GM12878 (cell line): ENCODE results near the gene PEAR1. TPM values are rescaled to one million over a fixed set of nuclear protein-coding genes. Genes with fewer than 3 reads are reported as not detected.

Experiments
- ATAC-seq: fragments of 200-7000 bp; cut with Tn5 transposase; 3 replicates; pipeline ENCODE4 v1.9.1; 2020; ENCODE audit warnings: mild to moderate bottlenecking, moderate library complexity
- BruUV-seq: library from RNA; stranded (reverse); fragments of 400-500 nt; replicated peaks from 2 replicates; lab custom pipeline; 2021; lab: Mats Ljungman, UMichigan
- CTCF ChIA-PET: fragments of 300-600 bp; sonication (Branson Sonifier 250); formaldehyde crosslinking; extraction: SDS; loops from one replicate; lab custom pipeline; 2021; ENCODE audit warnings: inconsistent platforms; lab: Yijun Ruan, JAX
- POLR2A ChIA-PET: fragments of 350-600 bp; formaldehyde crosslinking; extraction: SDS; loops from one replicate; lab custom pipeline; 2021; ENCODE audit warnings: inconsistent platforms; lab: Charles Lee
- RAD21 ChIA-PET: fragments of 300-600 bp; sonication (Branson Sonifier 250); formaldehyde crosslinking; loops from one replicate; lab custom pipeline; 2023; ENCODE audit warnings: antibody characterized with exemption; ENCODE audit not compliant: unreplicated experiment; lab: Charles Lee
- SMC1A ChIA-PET: fragments of 300-600 bp; sonication (Branson Sonifier 250); formaldehyde crosslinking; loops from one replicate; lab custom pipeline; 2023; ENCODE audit not compliant: unreplicated experiment, uncharacterized antibody; lab: Charles Lee
- DNase-seq: peaks from one replicate; pipeline ENCODE4 v3.0.0-alpha.2; 2011; ENCODE audit warnings: low read depth, low spot score
- FAIRE-seq: peaks from 3 replicates; lab custom pipeline; 2011; peaks lifted over from hg19 to GRCh38; lab: Jason Lieb, UNC
- H2AFZ ChIP-seq: 2 replicates; pipeline ENCODE4 v1.6.0; 2011; ENCODE audit warnings: low read depth, low read length, control low read depth; ENCODE audit not compliant: control insufficient read depth
- H3K27ac ChIP-seq: 2 replicates; pipeline ENCODE4 v1.5.1; 2011; ENCODE audit warnings: control low read depth; ENCODE audit not compliant: control insufficient read depth, insufficient read depth
- H3K27me3 ChIP-seq, 2 experiments: replicated peaks in 1 of 2; 2 replicates each; pipeline versions ENCODE4 v1.6.0 to v1.6.1; 2011; ENCODE audit warnings: low read length in 1 of 2; ENCODE audit not compliant: control insufficient read depth in 2 of 2, insufficient read depth in 2 of 2
- H3K36me3 ChIP-seq, 2 experiments: 2 replicates each; pipeline ENCODE4 v1.5.1; 2011; ENCODE audit warnings: low read length in 1 of 2; ENCODE audit not compliant: control insufficient read depth in 2 of 2, insufficient read depth in 2 of 2
- H3K4me1 ChIP-seq: 2 replicates; pipeline ENCODE4 v1.6.1; 2011; ENCODE audit warnings: mild to moderate bottlenecking, low read length, moderate library complexity, mixed read lengths; ENCODE audit not compliant: control insufficient read depth, insufficient read depth
- H3K4me2 ChIP-seq: 2 replicates; pipeline ENCODE4 v1.6.0; 2011; ENCODE audit warnings: control low read depth; ENCODE audit not compliant: control insufficient read depth, insufficient read depth
- H3K4me3 ChIP-seq: fragments of 200-600 bp; sonication (generic); 2 replicates; pipeline ENCODE4 v1.5.1; 2016
- H3K79me2 ChIP-seq: 2 replicates; pipeline ENCODE4 v1.6.0; 2011; ENCODE audit warnings: low read length; ENCODE audit not compliant: control insufficient read depth, insufficient read depth
- H3K9ac ChIP-seq: 2 replicates; pipeline ENCODE4 v1.8.0; 2011; ENCODE audit warnings: low read length, control low read depth, mixed read lengths; ENCODE audit not compliant: control insufficient read depth, insufficient read depth
- H3K9me3 ChIP-seq: replicated peaks from 3 replicates; pipeline ENCODE4 v1.5.1; 2011; ENCODE audit warnings: mild to moderate bottlenecking, low read length; ENCODE audit not compliant: control insufficient read depth, insufficient read depth
- H4K20me1 ChIP-seq: 2 replicates; pipeline ENCODE4 v1.6.0; 2011; ENCODE audit not compliant: control insufficient read depth, insufficient read depth
- ASH2L ChIP-seq: fragments of 300-600, 200-600 bp; sonication (generic); IDR thresholded peaks from 2 replicates; pipeline ENCODE4 v1.6.1; 2017; ENCODE audit warnings: low read depth, mild to moderate bottlenecking, borderline replicate concordance
- ATF2 ChIP-seq: IDR thresholded peaks from 2 replicates; pipeline ENCODE4 v1.6.1; 2012; ENCODE audit warnings: low read length, inconsistent platforms
- CBX5 ChIP-seq: sonication (generic); IDR thresholded peaks from 2 replicates; pipeline ENCODE4 v1.6.1; 2016; ENCODE audit warnings: low read depth, moderate library complexity, mild to moderate bottlenecking, inconsistent platforms
- CEBPB ChIP-seq, 2 experiments: fragments of 150-350 bp in 1 of 2; IDR thresholded peaks; 2 replicates each; pipeline ENCODE4 v1.6.1; 2012 to 2014; ENCODE audit warnings: low read depth in 2 of 2, low read length in 2 of 2, borderline replicate concordance in 1 of 2, inconsistent platforms in 1 of 2
- HDAC2 ChIP-seq: fragments of 200-600 bp; sonication (generic); IDR thresholded peaks from 2 replicates; pipeline ENCODE4 v1.6.1; 2017
- IKZF1 ChIP-seq: fragments of 450-650 bp; conservative IDR thresholded peaks from 2 replicates; pipeline ENCODE4 v1.6.1; 2017; ENCODE audit warnings: antibody characterized with exemption, mild to moderate bottlenecking
- IRF4 ChIP-seq: IDR thresholded peaks from 2 replicates; pipeline ENCODE4 v1.6.1; 2011; ENCODE audit warnings: low read depth, low read length
- MXI1 ChIP-seq: fragments of 150-350 bp; IDR thresholded peaks from 2 replicates; pipeline ENCODE4 v1.6.1; 2011; ENCODE audit warnings: low read depth, mild to moderate bottlenecking, inconsistent platforms, low read length, improper control_type of control experiment
- NKRF ChIP-seq: fragments of 450-650 bp; conservative IDR thresholded peaks from 2 replicates; pipeline ENCODE4 v1.6.1; 2017; ENCODE audit warnings: mild to moderate bottlenecking, moderate library complexity
- NR2C1 ChIP-seq: fragments of 450-650 bp; IDR thresholded peaks from 2 replicates; pipeline ENCODE4 v1.6.1; 2017; ENCODE audit warnings: antibody characterized with exemption, mild to moderate bottlenecking, moderate library complexity
- PBX3 ChIP-seq: IDR thresholded peaks from 2 replicates; pipeline ENCODE4 v1.6.1; 2011; ENCODE audit warnings: mild to moderate bottlenecking, low read depth, low read length, moderate library complexity; ENCODE audit not compliant: insufficient replicate concordance
- RAD21 ChIP-seq: IDR thresholded peaks from 2 replicates; pipeline ENCODE4 v1.6.1; 2011; ENCODE audit warnings: mild to moderate bottlenecking, low read depth, low read length, moderate library complexity; ENCODE audit not compliant: insufficient read depth
- RAD51 ChIP-seq: fragments of 450-650 bp; IDR thresholded peaks from 2 replicates; pipeline ENCODE4 v1.6.1; 2016; ENCODE audit warnings: moderate library complexity, mild to moderate bottlenecking, inconsistent platforms
- SMC3 ChIP-seq: IDR thresholded peaks from 2 replicates; pipeline ENCODE4 v1.6.1; 2011; ENCODE audit warnings: low read length, improper control_type of control experiment, borderline replicate concordance
- STAT3 ChIP-seq: IDR thresholded peaks from 2 replicates; pipeline ENCODE4 v1.6.1; 2011; ENCODE audit warnings: low read depth, low read length, improper control_type of control experiment
- ZBTB4 ChIP-seq: fragments of 450-650 bp; formaldehyde crosslinking; IDR thresholded peaks from 2 replicates; pipeline ENCODE4 v1.4.0; 2022; ENCODE audit warnings: mild to moderate bottlenecking, moderate library complexity
- WGBS: methylation state at CpG from one replicate; pipeline ENCODE4 v1.1.6; 2016; ENCODE audit warnings: low lambda C conversion rate; ENCODE audit not compliant: insufficient replicate concordance, insufficient coverage; ENCODE audit errors: missing lambda C conversion rate; 5-methylcytosine and 5-hydroxymethylcytosine counted together
- in situ Hi-C: fragments of 300-500 bp; cut with MboI; formaldehyde crosslinking; loops from 9 replicates; pipeline ENCODE4 v1.14.3; 2018; ENCODE audit warnings: mixed read lengths
- intact Hi-C: fragments of 100-400 bp; cut with micrococcal nuclease; formaldehyde crosslinking; loops from one replicate; pipeline ENCODE4 v1.14.2; 2022; ENCODE audit not compliant: unreplicated experiment
- polyA plus RNA-seq, 11 experiments: library from polyadenylated mRNA; depleted of rRNA in 4 of 11; unstranded in 6 of 11; stranded (reverse) in 5 of 11; fragments of >200 nt; fragmentation: Nextera tagmentation in 4 of 11; fragmentation: Illumina TruSeq in 1 of 11; extraction: Ambion mirVana in 4 of 11; extraction: Trizol in 1 of 11; gene quantifications; 1 replicate in 1 of 11; 2 replicates in 10 of 11; pipeline versions ENCODE4 v1.2.1 to v1.2.3, GENCODE V29; 2011 to 2016; ENCODE audit warnings: inconsistent platforms in 2 of 11, missing spikeins in 2 of 11, low read depth in 1 of 11
- total RNA-seq, 4 experiments: library from RNA; depleted of rRNA in 3 of 4; stranded (reverse); fragments of >200 nt in 3 of 4; fragmentation: Illumina TruSeq in 1 of 4; extraction: Trizol in 1 of 4; gene quantifications; 2 replicates each; pipeline versions ENCODE4 v1.2.1 to v1.2.3, GENCODE V29; 2013 to 2021

Gene PEAR1
- total and polyA plus RNA-seq, 10 of the 15 experiments (the other 5 are each of a cell fraction or from before 2014, with no cell fraction given), result not detected

GRCh38 chr1:156849151-156849496, 44.4 kb upstream of the PEAR1 start:
- BruUV-seq, result no TSS peak
- peaks cover 2 to 7% of the 10 kb centered on the region in 2 experiments; a peak in 3 of 4 replicates for H3K27me3 ChIP-seq
- no peak overlapping the region for H3K4me2 ChIP-seq
- DNase-seq, result no peak
- no peaks in the 10 kb centered on the region for H3K36me3 ChIP-seq
- ChIA-PET CTCF (interaction anchor here (1.5 to 2.3 kb wide), 5 partner anchors 11 to 123 kb away, joined by 3 to 11 read pairs (median 5); partner anchors contain the start of genes INSRR and NTRK1), RAD21 (interaction anchor here (1.0 kb wide), 2 partner anchors 9 to 10 kb away, joined by 3 to 4 read pairs; no protein-coding TSS in a partner anchor), POLR2A (no interaction called here), SMC1A (interaction anchor here (1.3 to 1.5 kb wide), 2 partner anchors 11 to 12 kb away, joined by 3 to 7 read pairs; partner anchors contain the start of gene NTRK1)
- WGBS, result 39% methylated on average over 19 of the region's 23 CpGs
- no peak overlapping the region for H3K9ac ChIP-seq
- no peaks in the 10 kb centered on the region for H3K4me1 ChIP-seq
- H3K27ac ChIP-seq, result no peak overlapping the region
- no peaks in the 10 kb centered on the region for H3K79me2 ChIP-seq
- in situ Hi-C loops, result no loop called here
- no peaks in the 10 kb centered on the region for H4K20me1 ChIP-seq
- FAIRE-seq, result no peak
- H3K9me3 ChIP-seq, result no peaks in the 10 kb centered on the region
- no peak overlapping the region for H3K4me3 ChIP-seq
- intact Hi-C loops, result no loop called here
- ATAC-seq, result no peak
- no peak overlapping the region for H2AFZ ChIP-seq
- TF ChIP-seq ZBTB4 (CRISPR knock-in tag) (no peak), RAD21 (no peak), PBX3 (no peak), HDAC2 (no peak), NKRF (no peak), RAD51 (no peak), SMC3 (no peak), CEBPB (IDR thresholded peaks at IDR 0.05; ENCODE audit: borderline replicate concordance in 1 of 2, low read depth in 2 of 2, low read length in 2 of 2) (no peak), NR2C1 (no peak), IRF4 (no peak), ATF2 (no peak), STAT3 (no peak), ASH2L (no peak), MXI1 (no peak), CBX5 (no peak), IKZF1 (no peak)
